PFSK-1 (cell line): Measurements from ENCODE around the gene LHFPL3.

ENCODE experiments used
- FOXP2 ChIP-seq: optimal IDR thresholded peaks from 2 replicates; pipeline ENCODE3; 2011; ENCODE audit warnings: borderline replicate concordance, control low read depth, inconsistent platforms; ENCODE audit not compliant: insufficient read depth; ENCODE audit errors: extremely low read length, extremely low read depth
- POLR2AphosphoS5 ChIP-seq: IDR thresholded peaks from 2 replicates; pipeline ENCODE4 v1.6.1; 2012; ENCODE audit warnings: low read depth, mild to moderate bottlenecking, control low read depth, low read length, moderate library complexity
- SIN3A ChIP-seq: IDR thresholded peaks from 2 replicates; pipeline ENCODE4 v1.6.1; 2012; ENCODE audit warnings: mild to moderate bottlenecking, low read length, moderate library complexity, borderline replicate concordance; ENCODE audit not compliant: insufficient read depth
- TAF1 ChIP-seq: IDR thresholded peaks from 2 replicates; pipeline ENCODE4 v1.6.1; 2012; ENCODE audit warnings: low read length, control low read depth, borderline replicate concordance; ENCODE audit not compliant: insufficient read depth
- TF ChIP-seq, protein P1 (sequence below), 2 experiments: IDR thresholded peaks; 2 replicates each; pipeline versions ENCODE4 v1.6.1 to v1.8.0; 2011 to 2012; ENCODE audit warnings: low read depth in 2 of 2, low read length in 2 of 2, control low read depth in 1 of 2, inconsistent platforms in 1 of 2, mild to moderate bottlenecking in 1 of 2, moderate library complexity in 1 of 2; ENCODE audit not compliant: insufficient read depth in 1 of 2

Gene LHFPL3

DNA sequence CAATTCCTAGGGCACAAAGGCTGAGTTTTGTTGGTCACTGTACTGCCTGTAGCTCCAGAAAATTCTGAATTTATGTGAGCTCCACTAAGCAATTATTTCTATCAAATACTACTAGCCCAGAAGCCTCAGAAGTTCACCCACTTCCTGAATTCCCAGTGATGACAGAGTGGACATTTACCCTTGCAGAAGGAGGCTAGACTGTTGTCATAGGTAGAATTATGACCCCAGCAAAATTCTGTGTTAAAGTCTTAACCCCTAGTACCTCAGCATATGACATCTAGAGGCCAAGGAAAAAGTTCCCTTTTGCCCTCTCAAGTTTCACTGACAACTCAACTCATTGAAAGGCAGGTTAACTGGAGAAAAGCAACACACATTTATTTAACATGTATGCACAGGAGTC is 606.9 kb downstream of the LHFPL3 start:
- TF ChIP-seq, protein P1, sequence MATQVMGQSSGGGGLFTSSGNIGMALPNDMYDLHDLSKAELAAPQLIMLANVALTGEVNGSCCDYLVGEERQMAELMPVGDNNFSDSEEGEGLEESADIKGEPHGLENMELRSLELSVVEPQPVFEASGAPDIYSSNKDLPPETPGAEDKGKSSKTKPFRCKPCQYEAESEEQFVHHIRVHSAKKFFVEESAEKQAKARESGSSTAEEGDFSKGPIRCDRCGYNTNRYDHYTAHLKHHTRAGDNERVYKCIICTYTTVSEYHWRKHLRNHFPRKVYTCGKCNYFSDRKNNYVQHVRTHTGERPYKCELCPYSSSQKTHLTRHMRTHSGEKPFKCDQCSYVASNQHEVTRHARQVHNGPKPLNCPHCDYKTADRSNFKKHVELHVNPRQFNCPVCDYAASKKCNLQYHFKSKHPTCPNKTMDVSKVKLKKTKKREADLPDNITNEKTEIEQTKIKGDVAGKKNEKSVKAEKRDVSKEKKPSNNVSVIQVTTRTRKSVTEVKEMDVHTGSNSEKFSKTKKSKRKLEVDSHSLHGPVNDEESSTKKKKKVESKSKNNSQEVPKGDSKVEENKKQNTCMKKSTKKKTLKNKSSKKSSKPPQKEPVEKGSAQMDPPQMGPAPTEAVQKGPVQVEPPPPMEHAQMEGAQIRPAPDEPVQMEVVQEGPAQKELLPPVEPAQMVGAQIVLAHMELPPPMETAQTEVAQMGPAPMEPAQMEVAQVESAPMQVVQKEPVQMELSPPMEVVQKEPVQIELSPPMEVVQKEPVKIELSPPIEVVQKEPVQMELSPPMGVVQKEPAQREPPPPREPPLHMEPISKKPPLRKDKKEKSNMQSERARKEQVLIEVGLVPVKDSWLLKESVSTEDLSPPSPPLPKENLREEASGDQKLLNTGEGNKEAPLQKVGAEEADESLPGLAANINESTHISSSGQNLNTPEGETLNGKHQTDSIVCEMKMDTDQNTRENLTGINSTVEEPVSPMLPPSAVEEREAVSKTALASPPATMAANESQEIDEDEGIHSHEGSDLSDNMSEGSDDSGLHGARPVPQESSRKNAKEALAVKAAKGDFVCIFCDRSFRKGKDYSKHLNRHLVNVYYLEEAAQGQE (IDR thresholded peaks at IDR 0.05; ENCODE audit: insufficient read depth in 1 of 2, low read depth in 2 of 2, low read length in 2 of 2): no peak
- TF ChIP-seq FOXP2: no peak
- TF ChIP-seq TAF1: no peak
- no peak for TF ChIP-seq POLR2AphosphoS5
- TF ChIP-seq SIN3A: no peak

DNA sequence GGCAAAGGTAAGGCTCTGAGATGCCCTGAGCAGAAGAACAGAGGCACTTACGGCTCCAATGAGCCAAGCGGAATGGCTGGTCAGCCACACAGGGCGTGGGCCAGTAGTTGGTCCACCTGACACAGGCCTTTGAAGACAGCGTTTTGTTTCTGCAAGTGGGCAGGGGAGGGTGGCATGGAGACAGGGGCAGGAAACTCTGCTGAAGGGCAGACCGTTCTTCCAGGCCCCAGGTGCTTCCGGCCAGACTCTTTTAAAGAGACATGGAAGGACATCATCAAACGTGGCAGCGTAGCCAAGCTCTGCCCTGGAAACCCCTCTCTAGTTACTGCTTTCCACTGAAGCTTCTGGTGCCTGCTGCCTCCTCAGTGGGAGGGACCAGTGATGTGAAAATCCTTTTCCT is 608.1 kb downstream of the LHFPL3 start:
- no peak for TF ChIP-seq TAF1
- no peak for TF ChIP-seq POLR2AphosphoS5
- TF ChIP-seq, protein P1 (IDR thresholded peaks at IDR 0.05; ENCODE audit: insufficient read depth in 1 of 2, low read depth in 2 of 2, low read length in 2 of 2): no peak
- TF ChIP-seq SIN3A: no peak
- TF ChIP-seq FOXP2: no peak

DNA sequence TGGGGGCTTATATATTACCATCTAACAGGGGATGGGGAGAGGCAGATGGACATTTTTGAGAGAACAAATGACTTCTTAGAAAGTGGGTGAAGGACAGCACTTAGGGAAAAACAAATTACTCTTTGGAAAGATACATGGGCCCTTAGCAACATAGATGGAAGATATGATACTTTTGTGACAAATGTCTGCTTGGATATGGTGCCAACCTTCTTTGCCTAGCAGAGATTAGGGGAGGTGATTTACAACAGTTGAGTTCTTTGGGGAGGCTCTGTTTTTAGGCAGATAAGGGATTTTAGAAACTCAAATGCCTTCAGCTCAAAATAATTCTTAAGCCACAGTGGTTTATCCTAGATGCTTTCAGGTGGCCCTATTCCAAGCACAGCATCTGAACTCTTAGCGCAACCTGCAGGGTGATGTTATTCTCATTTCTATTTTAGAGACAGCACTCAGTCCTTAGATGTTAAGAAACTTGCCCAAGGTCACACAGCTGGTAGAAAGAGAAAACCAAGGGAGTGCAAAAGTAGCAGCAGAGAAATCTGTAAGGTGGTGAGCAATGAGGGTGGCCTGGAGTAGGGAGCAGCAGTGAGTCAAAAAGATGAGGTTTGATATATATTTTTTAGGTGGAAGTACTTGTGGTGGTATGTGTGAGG is 610.5 kb downstream of the LHFPL3 start:
- TF ChIP-seq POLR2AphosphoS5 (no peak), TAF1 (no peak), SIN3A (no peak), FOXP2 (no peak)
- TF ChIP-seq, protein P1 (IDR thresholded peaks at IDR 0.05; ENCODE audit: insufficient read depth in 1 of 2, low read depth in 2 of 2, low read length in 2 of 2): no peak

DNA sequence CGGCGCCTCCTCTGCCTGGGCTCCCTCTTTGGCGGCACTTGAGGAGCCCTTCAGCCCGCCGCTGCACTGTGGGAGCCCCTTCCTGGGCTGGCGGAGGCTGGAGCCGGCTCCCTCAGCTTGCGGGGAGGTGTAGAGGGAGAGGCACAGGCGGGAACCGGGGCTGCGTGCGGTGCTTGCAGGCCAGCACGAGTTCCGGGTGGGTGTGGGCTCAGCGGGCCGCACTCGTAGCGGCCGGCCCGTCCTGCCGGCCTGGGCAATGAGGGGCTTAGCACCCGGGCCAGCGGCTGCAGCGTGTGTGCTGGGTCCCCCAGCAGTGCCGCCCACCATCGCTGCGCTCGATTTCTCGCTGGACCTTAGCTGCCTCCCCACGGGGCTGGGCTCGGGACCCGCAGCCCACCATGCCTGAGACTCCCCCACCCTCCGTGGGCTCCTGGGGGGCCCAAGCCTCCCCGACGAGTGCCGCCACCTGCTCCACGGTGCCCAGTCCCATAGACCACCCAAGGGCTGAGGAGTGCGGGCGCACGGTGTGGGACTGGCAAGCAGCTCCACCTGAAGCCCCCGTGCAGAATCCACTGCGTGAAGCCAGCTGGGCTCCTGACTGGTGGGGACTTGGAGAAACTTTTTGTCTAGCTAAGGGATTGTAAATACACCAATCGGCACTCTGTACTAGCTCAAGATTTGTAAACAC is 611.8 kb downstream of the LHFPL3 start:
- TF ChIP-seq, protein P1 (IDR thresholded peaks at IDR 0.05; ENCODE audit: insufficient read depth in 1 of 2, low read depth in 2 of 2, low read length in 2 of 2): no peak
- TF ChIP-seq TAF1: no peak
- no peak for TF ChIP-seq POLR2AphosphoS5
- no peak for TF ChIP-seq FOXP2
- no peak for TF ChIP-seq SIN3A
